ENCODE measurements around the gene ZBTB20. TPM values are rescaled to one million over a fixed set of nuclear protein-coding genes. Genes with fewer than 3 reads are reported as not detected.

The ZBTB20 gene
- total RNA-seq, 2 donors from 2014 or later, result 111 to 189 TPM

GRCh38 chr3:114741066-114741465 lies 406.0 kb downstream of the ZBTB20 start:
- Histone ChIP-seq H3K9me3 (no peaks in the 10 kb centered on the region), H3K4me1 (replicated peaks) (no peaks in the 10 kb centered on the region), H3K27ac (no peak overlapping the region), H3K27me3 (replicated peaks; ENCODE audit: insufficient read depth) (no peaks in the 10 kb centered on the region), H3K4me3 (no peak overlapping the region), H3K36me3 (no peaks in the 10 kb centered on the region)
- DNase-seq (ENCODE audit: low spot score), result no peak
- intact Hi-C loops (cut with DNase I), result no loop called here
- no peak for TF ChIP-seq CTCF (IDR thresholded peaks at IDR 0.05)
- TF ChIP-seq POLR2AphosphoS5 (IDR thresholded peaks at IDR 0.05), result no peak
- no peak for TF ChIP-seq POLR2A (IDR thresholded peaks at IDR 0.05)
- 84% methylated on average over 1 of the region's 1 CpG for WGBS

DNA sequence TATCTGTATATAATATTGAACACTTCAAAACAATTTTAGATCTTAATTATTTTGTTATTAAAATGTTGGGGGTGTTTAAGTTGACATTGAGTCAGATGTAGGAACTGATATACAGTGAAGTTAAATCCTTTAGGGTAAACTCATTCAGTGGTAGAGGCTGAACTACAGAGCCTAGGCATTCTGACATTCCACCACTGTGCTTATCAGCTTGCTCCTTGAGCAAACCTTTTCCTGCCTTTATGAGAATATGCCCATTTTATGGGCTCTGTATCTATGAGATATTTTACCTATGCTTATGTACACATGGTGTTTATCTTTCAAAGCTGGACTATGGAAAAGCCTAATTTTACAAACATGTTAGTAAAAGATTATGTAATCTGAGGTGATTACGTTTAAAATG lies 407.5 kb downstream of the ZBTB20 start:
- intact Hi-C loops (cut with DNase I), result no loop called here
- no peak for DNase-seq (ENCODE audit: low spot score)

GRCh38 chr3:114732353-114732752 lies 414.7 kb downstream of the ZBTB20 start:
- TF ChIP-seq POLR2AphosphoS5 (IDR thresholded peaks at IDR 0.05) (no peak), POLR2A (IDR thresholded peaks at IDR 0.05) (no peak), CTCF (IDR thresholded peaks at IDR 0.05) (no peak)
- Histone ChIP-seq H3K36me3 (no peaks in the 10 kb centered on the region), H3K4me1 (replicated peaks) (no peaks in the 10 kb centered on the region), H3K9me3 (no peaks in the 10 kb centered on the region), H3K27me3 (replicated peaks; ENCODE audit: insufficient read depth) (no peaks in the 10 kb centered on the region), H3K27ac (no peak overlapping the region), H3K4me3 (no peak overlapping the region)
- DNase-seq (ENCODE audit: low spot score), result no peak
- intact Hi-C loops (cut with DNase I), result no loop called here
- WGBS, result 45% methylated on average over 3 of the region's 3 CpGs

More for the DNA sequence above, 407.5 kb downstream of the ZBTB20 start:
- TF ChIP-seq POLR2A (IDR thresholded peaks at IDR 0.05), result no peak
- TF ChIP-seq CTCF (IDR thresholded peaks at IDR 0.05), result no peak
- TF ChIP-seq POLR2AphosphoS5 (IDR thresholded peaks at IDR 0.05), result no peak
- 91% methylated on average over 1 of the region's 1 CpG for WGBS
- Histone ChIP-seq H3K27me3 (replicated peaks; ENCODE audit: insufficient read depth) (no peaks in the 10 kb centered on the region), H3K27ac (no peak overlapping the region), H3K4me1 (replicated peaks) (no peaks in the 10 kb centered on the region), H3K9me3 (no peaks in the 10 kb centered on the region), H3K36me3 (no peaks in the 10 kb centered on the region), H3K4me3 (no peak overlapping the region)

GRCh38 chr3:114730397-114730796 lies 416.7 kb downstream of the ZBTB20 start:
- H3K36me3 ChIP-seq, result no peaks in the 10 kb centered on the region
- no peak for TF ChIP-seq POLR2AphosphoS5 (IDR thresholded peaks at IDR 0.05)
- no peak for TF ChIP-seq CTCF (IDR thresholded peaks at IDR 0.05)
- TF ChIP-seq POLR2A (IDR thresholded peaks at IDR 0.05), result no peak
- 94% methylated on average over 1 of the region's 1 CpG for WGBS

DNA sequence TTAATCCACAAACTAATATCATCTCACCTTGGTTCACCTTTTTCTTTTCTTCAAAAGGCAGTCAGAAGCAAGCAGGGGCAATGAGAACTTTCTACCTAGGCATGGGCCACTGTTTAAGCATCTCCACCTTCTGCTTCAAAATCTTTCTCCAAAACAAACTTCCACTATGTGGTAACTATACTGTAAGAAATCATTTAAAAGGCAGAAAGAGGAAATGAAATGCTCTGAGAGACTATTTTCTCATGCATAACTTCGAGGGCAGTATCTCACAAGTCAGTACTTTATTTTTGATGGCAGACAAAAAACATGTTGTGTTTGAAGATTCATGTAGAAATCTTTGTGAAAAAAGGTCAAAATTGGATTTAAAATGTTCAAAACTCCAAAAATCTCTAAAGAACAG lies 419.7 kb downstream of the ZBTB20 start:
- TF ChIP-seq POLR2AphosphoS5 (IDR thresholded peaks at IDR 0.05) (no peak), CTCF (IDR thresholded peaks at IDR 0.05) (no peak)
- Histone ChIP-seq H3K27ac (no peak overlapping the region), H3K4me1 (replicated peaks) (no peaks in the 10 kb centered on the region), H3K36me3 (no peaks in the 10 kb centered on the region), H3K9me3 (no peaks in the 10 kb centered on the region), H3K4me3 (no peak overlapping the region), H3K27me3 (replicated peaks; ENCODE audit: insufficient read depth) (no peaks in the 10 kb centered on the region)
- WGBS, result 68% methylated on average over 1 of the region's 1 CpG
- DNase-seq (ENCODE audit: low spot score), result no peak
- intact Hi-C loops (cut with DNase I), result no loop called here

More at GRCh38 chr3:114730397-114730796, 416.7 kb downstream of the ZBTB20 start:
- intact Hi-C loops (cut with DNase I), result no loop called here
- no peak for DNase-seq (ENCODE audit: low spot score)
- H3K9me3 ChIP-seq, result no peaks in the 10 kb centered on the region
- no peak overlapping the region for H3K4me3 ChIP-seq
- H3K27ac ChIP-seq, result no peak overlapping the region
- H3K27me3 ChIP-seq (replicated peaks; ENCODE audit: insufficient read depth), result no peaks in the 10 kb centered on the region
- no peaks in the 10 kb centered on the region for H3K4me1 ChIP-seq (replicated peaks)
